T follicular helper cell (primary cell): Measurements from ENCODE around the gene NINJ2.
"Not testable (repeated sequence)": the region's sequence is repeated elsewhere in the genome, so short reads cannot be mapped to it uniquely, and the experiment has no call there.

ENCODE experiments used
- DNase-seq: peaks from one replicate; pipeline ENCODE4 v3.0.0-alpha.2; 2020; ENCODE audit warnings: low read depth

Gene NINJ2

DNA sequence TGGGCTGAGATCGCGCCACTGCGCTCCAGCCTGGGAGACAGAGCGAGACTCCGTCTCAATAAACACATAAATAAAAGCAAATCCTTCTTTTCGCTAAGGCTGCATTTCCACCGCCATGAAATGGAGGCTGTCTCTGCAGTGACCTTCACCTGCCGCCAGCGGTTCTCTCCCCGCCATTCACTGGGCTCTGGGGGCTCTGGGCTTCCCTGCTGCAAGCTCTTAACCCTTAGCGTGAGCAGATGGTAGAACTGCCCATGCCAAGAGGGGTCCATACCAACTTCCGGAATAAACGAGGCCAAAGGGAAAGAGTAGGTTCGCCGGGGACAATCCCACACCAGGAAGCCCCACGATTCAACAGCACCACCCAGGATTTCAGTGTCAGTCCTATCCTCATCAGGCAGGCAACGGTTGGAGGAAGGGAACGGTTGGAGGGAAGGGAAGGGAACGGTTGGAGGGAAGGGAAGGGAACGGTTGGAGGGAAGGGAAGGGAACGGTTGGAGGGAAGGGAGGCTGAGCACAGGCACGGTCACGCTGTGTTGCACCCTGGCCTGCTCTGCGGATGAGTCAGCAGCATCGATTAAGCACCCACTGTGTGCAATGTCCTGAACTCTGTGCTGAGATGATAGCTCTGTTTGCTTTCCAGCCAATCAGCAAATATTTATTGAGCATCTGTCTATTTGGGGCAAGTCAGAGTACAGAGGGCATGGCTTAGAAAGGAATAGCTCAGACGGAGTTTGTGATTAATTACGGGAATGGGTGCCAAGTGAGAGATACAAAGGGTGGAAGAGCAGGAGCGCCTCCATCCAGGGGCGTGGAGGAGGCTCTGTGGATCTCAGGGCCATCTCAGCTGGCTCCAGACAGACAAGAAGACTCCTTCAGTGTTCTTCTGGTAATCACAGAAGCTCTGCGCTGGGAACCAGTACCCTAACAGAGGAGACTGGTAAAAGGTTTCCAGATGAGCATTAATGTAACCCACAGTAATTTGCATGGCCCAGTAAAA, 77.9 kb downstream of the NINJ2 start:
- DNase-seq = no peak

DNA sequence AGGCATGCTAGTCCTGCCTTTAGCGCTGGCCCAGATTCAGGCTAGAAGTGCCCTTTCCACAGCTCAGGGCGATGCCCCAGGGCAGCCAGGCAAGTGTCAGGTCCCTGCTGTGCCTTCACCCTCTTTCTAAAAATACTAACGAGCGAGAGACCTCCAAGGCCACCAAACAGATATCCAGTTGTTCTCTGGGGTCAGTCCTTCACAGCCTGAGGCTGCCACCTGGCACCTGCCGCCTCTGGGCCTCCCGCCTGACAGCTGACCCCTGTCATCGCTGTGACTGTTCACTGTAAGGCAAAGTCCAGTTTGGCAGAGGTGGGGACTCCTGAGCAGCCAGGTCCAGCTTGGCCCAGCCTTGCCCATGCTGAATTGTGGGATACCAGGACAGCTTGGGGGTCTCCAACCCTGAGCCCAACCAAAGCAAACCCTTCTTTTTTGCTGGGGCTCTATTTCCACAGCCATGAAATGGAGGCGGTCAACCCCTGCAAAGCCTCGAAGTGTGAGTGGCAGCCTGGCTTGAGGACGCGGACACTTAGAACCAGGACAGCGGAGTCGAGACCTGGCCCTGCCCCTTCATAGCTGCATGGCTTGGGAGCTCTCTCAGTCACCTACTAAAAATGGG, 79.9 kb downstream of the NINJ2 start:
- DNase-seq = no peak

DNA sequence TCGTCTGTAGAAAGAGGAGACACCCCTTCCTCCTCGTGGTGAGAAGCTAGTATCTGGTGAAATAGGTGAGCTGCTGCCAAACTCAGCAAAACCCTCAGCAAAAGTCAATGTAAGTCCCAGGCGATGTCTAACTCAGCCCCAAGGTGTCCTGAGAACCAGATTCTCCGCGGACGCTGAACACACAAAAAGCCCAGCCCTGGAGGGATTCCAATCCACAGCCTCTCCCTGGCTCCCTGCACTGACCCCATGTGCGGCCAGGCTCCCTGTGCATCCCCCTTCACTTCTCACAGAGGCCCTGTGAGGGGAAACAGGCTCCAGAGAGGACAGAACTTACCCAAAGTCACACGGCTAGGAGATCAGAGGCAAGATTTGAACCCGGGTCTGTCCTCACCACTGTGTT, 81.5 kb downstream of the NINJ2 start:
- no peak for DNase-seq

DNA sequence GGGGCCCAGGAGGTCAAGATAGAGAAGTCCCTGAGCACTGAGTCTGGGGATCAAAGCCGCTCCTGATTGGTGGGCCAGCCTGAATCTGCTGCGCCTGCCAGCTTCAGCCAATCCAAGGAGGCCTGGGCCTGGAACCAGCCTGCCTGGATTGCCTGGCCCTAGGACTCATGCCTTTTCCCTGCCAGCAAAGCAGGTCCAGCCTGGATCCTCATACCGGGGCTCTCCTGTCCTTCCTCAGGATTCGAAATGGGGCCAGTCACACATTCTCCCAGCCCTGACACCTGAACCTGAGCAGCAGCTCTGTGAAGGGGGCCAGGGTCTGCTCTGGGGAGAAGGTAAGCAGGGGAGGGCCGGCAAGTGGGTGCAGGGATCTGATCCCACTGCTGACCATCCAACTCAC, 81.9 kb downstream of the NINJ2 start:
- DNase-seq = no peak

DNA sequence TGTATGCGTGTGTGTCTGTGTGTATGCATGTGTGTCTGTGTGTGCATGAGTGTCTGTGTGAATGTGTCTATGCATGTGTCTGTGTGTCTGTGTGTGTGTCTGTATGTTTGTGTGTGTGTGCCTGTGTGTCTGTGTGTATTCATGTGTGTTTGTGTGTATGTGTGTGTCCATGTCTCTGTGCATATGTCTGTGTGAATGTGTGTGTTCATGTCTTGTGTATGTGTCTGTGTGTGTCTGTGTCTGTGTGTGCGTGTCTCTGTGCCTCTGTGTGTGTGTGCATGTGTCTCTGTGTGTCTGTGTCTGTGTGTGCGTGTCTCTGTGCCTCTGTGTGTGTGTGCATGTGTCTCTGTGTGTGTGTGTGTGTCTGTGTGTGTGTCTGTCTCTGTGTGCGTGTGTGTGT, 82.4 kb downstream of the NINJ2 start:
- no peak for DNase-seq

DNA sequence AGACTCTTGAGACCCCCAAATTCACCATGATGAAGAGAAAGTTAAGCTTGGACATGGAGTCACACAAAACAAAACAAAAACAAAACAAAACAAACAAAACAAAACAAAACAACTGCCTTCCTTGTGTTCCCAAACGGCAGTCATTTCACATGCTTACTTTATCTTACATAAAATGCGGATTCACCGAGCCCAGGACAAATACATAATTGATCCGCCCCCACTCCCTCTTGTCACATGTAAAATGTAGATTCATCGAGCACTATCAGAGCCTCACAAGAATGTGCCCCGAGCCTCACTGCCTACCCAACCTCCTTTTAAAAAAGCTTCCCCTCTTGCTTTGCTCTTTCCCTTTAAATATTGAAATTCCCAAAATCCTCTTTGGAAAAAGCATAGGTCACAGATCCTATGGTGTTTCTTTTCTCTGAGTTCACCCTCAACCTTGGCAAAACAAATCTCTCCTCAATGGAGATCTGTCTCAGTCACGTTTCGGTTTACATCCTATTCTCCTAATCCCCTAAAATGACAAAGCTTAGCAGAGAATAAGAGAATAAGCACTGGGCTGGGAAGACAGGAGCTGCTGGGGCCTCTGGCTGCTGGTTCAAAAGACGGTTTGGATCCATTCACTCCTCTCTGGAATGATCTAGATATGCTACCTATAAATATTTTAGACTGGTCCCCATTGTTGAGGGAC, 83.7 kb downstream of the NINJ2 start:
- DNase-seq = no peak

DNA sequence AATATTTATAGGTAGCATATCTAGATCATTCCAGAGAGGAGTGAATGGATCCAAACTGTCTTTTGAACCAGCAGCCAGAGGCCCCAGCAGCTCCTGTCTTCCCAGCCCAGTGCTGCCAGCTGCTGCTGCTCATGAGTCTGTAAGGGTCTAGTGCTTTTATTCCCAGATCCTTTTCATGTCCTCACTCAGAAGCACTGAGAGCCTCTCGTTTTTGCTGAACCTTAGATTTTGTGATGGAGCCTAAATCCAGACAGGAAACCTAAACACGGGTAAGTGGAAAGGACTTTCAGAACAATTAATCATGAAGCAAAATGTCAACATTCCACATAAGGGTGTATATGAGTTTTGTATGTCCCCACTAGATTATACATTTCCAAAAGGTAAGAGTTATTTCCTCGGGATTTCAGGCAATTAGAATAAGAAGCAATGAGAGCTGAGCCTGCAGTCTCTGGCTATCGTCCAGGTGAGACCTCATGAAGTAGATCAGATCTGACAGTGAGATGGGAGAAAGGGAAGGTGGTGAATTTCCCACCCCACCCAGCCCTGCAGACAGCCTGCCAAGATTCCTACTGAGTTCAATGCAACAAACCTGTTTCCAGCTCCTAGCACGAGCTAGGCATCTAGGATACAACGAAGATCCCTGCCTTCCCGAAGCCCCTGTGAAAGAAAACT, 84.4 kb downstream of the NINJ2 start:
- no peak for DNase-seq

DNA sequence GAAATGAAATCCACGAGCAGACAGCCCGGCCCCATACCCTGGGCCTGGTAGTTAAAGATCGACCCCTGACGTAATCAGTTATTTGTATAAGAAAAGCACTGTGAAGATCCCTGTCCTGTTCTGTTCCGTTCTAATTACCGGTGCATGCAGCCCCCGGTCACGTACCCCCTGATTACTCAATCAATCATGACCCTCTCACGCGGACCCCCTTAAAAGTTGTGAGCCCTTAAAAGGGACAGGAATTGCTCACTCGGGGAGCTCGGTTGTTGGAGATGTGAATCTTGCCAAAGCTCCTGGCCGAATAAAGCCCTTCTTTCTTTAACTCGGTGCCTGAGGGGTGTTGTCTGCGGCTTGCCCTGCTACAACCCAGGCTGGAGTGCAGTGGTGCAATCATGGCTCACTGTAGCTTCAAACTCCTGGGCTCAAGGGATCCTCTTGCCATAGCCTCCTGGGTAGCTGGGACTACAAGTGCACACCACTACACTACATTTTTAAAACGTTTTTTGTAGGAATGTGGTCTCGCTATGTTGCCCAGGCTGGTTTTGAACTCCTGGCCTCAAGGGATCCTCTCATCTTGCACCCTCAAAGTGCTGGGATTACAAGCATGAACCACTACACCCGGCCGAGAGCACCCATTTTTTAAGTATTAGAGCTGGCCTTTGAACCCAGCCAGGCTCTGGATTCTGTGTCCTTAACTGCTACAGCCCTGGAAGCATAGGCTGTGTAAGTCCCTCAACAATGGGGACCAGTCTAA, 85.1 kb downstream of the NINJ2 start:
- not testable (repeated sequence) for DNase-seq

DNA sequence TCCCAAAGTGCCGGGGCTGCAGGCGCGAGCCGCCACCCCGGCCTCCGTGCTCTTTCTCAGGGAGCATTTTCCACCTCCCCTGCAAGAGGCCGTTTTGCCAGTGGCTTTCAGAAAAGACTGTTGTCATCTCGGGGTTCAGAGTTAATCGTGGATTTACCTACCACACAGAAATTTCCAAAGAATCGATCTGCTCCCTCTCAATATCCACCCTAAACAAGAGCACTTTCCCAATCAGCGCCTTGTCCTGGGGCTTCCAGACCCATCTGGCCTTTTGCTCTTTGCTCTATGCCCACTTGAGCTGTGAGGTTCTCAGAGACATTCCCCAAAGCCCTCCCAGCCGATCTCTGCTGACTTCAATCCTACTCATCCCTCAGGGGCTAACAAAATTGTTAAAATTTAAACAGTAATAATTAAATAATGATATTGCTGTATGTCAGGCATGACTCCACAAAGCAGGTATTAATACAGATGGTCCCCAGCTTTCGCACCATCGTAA, 86.6 kb downstream of the NINJ2 start:
- DNase-seq = no peak

DNA sequence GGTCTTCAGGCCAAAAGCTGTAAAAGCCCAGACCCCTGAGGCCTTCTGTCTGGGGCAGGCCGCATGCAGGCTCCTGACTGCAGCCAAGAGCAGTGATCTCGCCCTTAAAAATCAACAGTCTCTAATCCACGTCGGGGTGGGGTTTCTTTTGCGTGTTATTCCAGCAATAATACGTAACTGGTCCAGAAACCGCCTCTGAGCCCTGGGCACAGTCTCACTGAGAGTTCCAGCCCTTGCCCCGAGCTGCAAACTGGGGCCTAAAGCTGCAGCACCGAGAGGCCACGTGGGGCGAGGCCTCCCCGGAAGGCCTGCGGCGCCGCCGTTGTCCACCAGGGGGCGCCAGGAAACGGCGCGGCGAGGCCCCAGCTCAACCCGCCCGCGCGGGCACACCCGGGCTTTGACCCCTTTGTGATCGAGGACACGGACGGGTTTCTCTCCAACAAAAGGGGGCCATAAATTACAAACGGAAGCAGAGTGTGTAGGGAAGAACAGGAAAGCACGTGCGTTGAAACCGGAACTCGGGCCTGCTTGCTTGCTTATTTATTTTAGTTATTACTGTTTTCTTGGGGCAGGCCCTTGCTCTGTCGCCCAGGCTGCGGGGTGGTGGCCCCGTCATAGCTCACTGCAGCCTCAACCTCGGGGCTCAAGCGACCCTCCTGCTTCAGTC, 87.2 kb downstream of the NINJ2 start:
- peak; percentile 66 for DNase-seq

DNA sequence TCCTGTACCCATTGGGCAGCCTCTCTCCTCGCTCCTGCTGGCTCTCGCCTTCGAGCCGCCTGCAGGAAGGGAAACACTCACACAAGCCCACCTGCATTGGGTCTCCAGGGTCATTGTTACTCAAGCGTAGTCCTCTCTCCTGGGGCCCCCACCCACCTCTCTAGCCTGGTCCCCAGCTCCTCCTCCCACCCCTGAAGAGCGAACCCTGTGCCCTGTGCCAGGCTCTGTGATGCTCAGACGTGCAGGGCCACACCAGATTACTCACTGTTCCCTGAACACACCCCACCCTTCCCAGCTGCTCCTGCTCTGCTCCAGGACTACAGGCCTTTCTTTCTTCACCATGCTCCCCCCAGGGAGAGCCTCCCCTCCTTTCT, 88.1 kb downstream of the NINJ2 start:
- no peak for DNase-seq

DNA sequence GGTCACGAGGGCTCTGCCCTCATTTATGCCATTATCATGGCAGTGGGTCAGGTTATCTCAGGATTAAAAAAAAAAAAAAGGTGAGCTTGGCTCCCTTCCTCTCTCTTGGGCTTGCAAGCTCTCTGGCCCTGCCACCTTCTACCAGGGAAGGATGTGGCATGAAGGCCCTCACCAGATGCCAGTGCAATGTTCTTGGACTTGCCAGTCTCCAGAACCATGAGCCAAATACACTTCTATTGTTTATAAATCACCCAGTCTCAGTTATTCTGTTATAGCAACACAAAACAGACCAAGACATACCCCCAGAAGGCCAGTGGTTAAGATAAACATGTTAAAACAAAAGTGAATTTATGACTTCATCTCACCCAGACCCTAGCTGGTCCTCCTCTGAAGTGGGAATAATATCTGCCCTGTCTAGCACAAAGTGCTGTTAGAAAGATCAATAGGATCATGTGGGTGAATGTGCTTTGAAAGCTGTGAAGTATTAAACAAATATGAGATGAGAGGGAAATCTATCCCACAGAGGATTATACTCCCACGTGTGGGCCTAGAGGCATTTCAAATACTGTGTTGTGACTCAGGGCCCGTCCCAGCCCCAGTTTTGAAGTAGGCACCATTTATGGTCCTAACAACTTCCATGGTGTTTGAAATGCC, 88.6 kb downstream of the NINJ2 start:
- no peak for DNase-seq

DNA sequence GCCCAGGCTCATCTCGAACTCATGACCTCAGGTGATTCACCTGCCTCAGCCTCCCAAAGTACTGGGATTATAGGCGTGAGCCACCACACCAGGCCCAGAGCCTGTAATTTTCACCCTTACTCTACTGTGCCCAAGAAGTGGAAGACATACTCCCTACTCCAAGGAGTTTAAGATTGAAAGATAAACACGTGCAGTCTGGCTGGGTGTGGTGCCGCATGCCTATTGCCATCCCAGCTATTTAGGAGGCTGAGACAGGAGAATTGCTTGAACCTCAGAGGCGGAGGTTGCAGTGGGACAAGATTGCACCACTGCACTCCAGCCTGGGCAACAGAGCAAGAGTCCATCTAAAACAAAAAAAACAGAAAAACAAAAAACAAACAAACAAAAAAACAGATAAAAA, 90.0 kb downstream of the NINJ2 start:
- no peak for DNase-seq

DNA sequence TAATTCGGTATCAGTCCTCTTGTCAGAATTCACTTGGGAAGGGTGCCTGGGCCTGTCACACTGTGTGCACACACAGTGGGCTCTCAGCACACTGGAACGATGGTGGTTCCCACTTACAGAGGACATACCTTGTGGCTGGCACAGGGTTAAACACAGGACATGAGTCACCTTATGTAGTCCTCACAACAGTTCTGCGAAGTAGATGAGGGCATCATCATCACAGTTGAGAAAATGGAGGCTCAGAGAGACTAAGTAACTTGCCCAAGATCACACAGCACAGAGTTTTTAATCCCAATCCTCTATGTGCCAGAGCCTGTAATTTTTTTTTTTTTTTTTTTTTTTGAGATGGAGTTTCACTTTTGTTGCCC, 90.7 kb downstream of the NINJ2 start:
- no peak for DNase-seq

DNA sequence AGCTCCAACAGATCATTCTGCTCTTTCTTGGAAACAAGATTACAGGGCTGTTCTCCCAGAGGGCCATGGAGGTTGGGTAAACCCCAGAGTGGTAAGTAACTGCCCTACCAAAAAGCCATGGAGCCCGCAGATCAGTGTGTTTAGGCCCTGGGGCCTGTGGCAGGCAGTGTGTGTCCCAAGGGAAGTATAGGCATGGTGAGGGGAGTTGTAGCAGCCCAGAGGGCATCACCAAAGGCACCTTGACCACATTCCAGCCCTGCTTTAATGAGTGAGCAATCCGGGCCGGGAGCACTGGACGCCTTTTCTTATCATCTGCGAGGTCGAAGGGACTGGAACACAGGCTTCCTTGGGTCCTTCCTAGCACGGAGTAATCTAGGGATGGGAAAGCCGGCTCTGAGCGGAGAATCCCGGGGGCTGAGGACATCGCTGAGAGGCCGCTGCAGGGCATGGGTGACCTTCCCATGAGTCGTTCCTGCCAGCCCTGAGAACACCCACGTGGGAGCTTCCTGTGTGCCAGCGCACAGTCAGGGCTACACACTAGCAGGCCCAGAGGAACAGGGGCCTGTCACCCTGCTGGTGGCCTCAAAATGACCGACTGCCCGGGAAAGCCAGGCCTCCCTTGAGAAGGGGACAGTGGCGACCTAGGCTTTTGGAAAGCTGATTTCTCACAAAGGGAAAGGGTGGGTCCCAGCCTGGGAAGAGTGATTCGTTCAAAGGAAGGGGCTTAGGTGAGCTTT, 91.3 kb downstream of the NINJ2 start:
- DNase-seq = no peak

DNA sequence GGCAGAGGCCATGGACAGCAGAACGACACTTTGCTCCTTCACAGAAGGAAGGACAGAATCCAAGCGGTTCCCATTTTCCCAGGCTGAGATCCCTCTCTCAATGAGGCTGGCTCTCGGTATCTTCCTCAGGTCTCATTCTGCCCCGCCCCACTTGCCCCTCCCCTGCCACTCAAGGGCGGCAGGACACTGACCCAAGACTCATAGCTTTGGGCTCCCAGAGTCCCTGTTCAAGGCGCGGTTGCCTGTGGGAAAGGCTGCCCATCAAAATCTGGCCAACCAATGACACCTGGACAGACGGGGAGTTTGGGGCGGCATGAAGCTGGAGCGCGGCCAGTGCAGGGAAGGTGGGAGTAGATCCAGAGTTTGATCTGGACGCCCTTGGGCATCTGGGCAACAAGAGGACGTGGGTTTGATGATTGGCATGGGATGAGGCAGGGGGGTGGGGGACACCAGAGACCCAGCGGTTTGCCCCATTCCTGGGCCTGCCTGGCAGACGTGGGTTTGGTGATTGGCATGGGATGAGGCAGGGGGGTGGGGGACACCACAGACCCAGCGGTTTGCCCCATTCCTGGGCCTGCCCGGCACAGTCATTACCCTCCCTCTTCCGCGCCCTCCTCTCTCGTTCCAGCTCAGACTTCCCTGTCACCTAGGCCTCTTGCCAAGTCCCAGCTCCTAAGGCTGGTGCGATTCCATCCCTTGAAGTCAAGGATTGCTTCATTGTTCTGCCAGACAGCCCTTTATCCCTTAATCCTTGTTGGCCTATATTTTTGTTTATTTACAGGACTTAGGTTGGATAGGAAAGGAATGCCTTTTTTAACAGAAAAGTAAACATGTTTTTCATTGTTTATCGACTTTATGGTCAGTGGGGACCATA, 92.1 kb downstream of the NINJ2 start:
- DNase-seq = no peak

DNA sequence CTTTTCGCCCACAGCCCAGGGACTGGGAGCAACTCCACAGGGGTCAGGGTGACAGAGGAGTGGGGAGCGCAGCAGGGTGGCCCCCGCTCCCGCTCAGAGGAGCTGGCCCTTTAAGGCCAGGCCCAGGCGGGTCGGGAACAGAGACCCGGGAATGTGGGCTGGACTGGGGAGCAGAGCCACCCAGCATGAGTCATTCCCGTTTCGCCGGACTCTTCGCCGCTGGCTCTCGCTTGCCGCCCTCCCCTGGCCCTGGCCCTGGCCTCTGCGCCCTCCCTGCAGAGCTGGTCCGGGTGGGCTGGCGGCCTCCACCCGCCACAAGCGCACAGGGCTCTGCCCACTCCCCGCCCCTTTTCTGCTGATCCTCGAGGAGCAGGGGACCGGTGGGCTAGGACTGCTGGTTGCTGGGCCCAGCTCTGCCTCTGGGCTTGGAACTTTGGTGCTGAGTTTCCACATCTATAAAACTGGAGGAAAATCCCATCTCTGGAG, 92.8 kb downstream of the NINJ2 start:
- no peak for DNase-seq

DNA sequence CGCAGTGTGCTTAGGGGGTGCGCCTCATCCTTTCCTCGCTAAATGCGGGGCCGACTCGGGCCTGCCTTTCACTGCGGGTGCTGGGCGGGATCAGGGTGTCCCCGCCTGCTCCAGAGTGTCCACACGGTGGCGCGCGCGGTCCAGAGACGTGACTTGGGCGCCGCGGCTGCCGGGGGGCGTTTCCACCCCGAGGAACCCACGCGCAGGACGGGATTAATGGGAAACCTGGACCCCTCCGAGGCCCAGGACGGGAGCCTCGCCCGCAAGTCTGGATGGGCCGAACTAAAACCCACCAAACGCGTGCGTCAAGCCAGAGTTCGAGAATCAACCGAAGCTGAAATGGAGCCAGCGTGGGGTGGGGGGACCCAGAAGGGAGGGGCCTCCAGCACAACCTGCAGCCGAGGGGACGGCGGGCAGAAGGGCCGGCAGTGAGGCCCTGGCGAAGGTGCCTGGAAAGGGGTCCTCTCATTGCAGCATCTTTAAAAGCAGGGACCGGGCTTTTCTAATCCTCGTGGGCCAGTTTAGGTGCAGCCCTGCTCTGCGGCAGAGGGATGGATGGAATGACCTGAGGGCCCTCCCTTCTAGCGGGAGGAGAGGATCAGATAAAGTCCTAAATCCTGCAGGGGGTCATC, 93.3 kb downstream of the NINJ2 start:
- peak; percentile 81 for DNase-seq
